Heart right ventricle (tissue), 16 donors: ENCODE measurements around the gene COLEC12. TPM values are rescaled to one million over a fixed set of nuclear protein-coding genes. Genes with fewer than 3 reads are reported as not detected.

Experiments used
- ATAC-seq, 8 donors: fragments of 200-7000 bp; cut with Tn5 transposase; one replicate each; pipeline ENCODE4 v1.9.1; 2020; ENCODE audit warnings: mild to moderate bottlenecking in 8 of 8, moderate library complexity in 8 of 8, moderate number of reproducible peaks in 1 of 8
- DNase-seq, 2 donors: peaks; one replicate each; pipeline ENCODE4 v3.0.0-alpha.2; 2020
- H3K27ac ChIP-seq, 10 donors: fragments of 200-600 bp; sonication (generic) in 2 of 10; one replicate each; pipeline versions ENCODE4 v1.5.0 to v1.8.0; 2020 to 2022; ENCODE audit warnings: mild to moderate bottlenecking in 3 of 10
- H3K27me3 ChIP-seq, 7 donors: fragments of 200-600 bp; one replicate each; pipeline ENCODE4 v1.8.0; 2021 to 2022; ENCODE audit warnings: mild to moderate bottlenecking in 2 of 7
- H3K36me3 ChIP-seq, 9 donors: fragments of 200-600 bp; sonication (generic) in 1 of 9; one replicate each; pipeline versions ENCODE4 v1.5.0 to v1.8.0; 2020 to 2022; ENCODE audit warnings: mild to moderate bottlenecking in 2 of 9
- H3K4me1 ChIP-seq, 9 donors: fragments of 200-600 bp; sonication (generic) in 1 of 9; one replicate each; pipeline versions ENCODE4 v1.5.0 to v1.8.0; 2020 to 2022; ENCODE audit warnings: mild to moderate bottlenecking in 4 of 9
- H3K4me3 ChIP-seq, 10 donors: fragments of 200-600 bp; sonication (generic) in 2 of 10; one replicate each; pipeline versions ENCODE4 v1.5.0 to v1.8.0; 2020 to 2022; ENCODE audit warnings: mild to moderate bottlenecking in 7 of 10, moderate library complexity in 2 of 10
- H3K9me3 ChIP-seq, 11 donors: fragments of 200-600 bp in 10 of 11; sonication (generic) in 2 of 11; one replicate each; pipeline versions ENCODE4 v1.5.0 to v1.8.0; 2013 to 2022; ENCODE audit warnings: mild to moderate bottlenecking in 2 of 11, control low read depth in 1 of 11, moderate library complexity in 1 of 11
- WGBS, 2 donors: extraction: QIAGEN DNeasy Blood & Tissue Kit; methylation state at CpG; one replicate each; pipeline ENCODE4 v1.1.7; 2013; ENCODE audit warnings: inconsistent platforms in 1 of 2; 5-methylcytosine and 5-hydroxymethylcytosine counted together
- intact Hi-C, 10 donors: fragments of 100-400 bp; cut with DNase I; formaldehyde crosslinking; loops; one replicate each; pipeline versions ENCODE4 v1.11.1 to v1.14.2; 2022
- polyA plus RNA-seq, 2 donors: library from polyadenylated mRNA; stranded (reverse); fragments of 200-250 nt; gene quantifications; one replicate each; pipeline ENCODE4 v1.2.3, GENCODE V29; 2013
- total RNA-seq, 10 donors: library from RNA; stranded (reverse); fragmentation: NEBNext Ultra II Directional in 3 of 10; extraction: Animal tissue kit (Norgen Biotek cat#: 25700) in 3 of 10; gene quantifications; one replicate each; pipeline versions ENCODE4 v1.2.1 to v1.2.4, GENCODE V29; 2021 to 2023
- TF ChIP-seq, protein P1 (sequence below), 9 donors: fragments of 200-600 bp; sonication (generic) in 2 of 9; IDR thresholded peaks; one replicate each; pipeline versions ENCODE4 v1.5.0 to v1.8.0; 2021 to 2022; ENCODE audit warnings: antibody characterized with exemption in 9 of 9, mild to moderate bottlenecking in 5 of 9, moderate library complexity in 1 of 9
- donor health status: Arrhythmogenic right ventricular cardiomyopathy.
- donor health status: ischemic (EF 13 %, LVEDD 7.1; RV severe dilation, severe dysfunction).
- donor health status: healthy with polysubstance abuse.
- donor health status: DM: no; HTN: yes; CAD: no.
- donor health status: DM: no; HTN: no; CAD: no.
- donor health status: ischemic (EF 25% LVEDD 6.9; RV normal size, moderate dysfunction).
- donor health status: ischemic (EF 25% LVEDD 5.7; RV mildly dilated, moderate dysfunction).
- donor health status: healthy.
- donor health status: DM: yes; HTN: yes; CAD: no.
- donor health status: Ischemic cardiomyopathy.
- donor health status: ischemic (EF 35%, LVEDD 5.7; RV mildly dilated, moderate dysfunction).
- donor health status: nonischemic (EF 11% LVEDD 7.7; RV severe dilation, severe dysfunction).
- donor health status: DM: yes; HTN: yes; CAD: no.
- donor health status: PGD.
- donor health status: ischemic (EF 29% LVEDD 5.4; RV normal size, mild dysfunction).
- donor health status: nonischemic (EF 23%, LVEDD 6.1; RV moderate dilation, normal function).

COLEC12 gene
- total and polyA plus RNA-seq, 12 donors, result 2.8 to 15.4 (median 6.2) TPM

DNA sequence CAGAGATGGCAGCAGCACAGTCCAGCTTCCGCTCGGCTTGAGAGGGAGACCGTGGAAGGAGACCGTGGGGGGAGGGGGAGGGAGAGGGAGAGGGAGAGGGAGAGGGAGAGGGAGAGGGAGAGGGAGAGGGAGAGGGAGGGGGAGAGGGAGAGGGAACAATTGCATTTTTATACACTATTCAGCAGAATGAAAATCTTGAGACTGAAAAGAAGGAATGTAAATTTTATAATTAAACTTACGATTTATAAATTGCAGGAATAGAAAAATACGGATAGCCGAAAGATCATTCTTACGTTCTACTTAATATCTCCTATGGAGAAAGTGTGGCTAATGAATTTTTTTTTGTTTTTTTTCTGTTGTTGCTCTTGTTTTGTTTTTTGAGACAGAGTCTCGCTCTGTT is 12.5 kb upstream of the COLEC12 start:
- ATAC-seq (no peak), DNase-seq (no peak)
- Histone ChIP-seq H3K27me3 (no peaks in the 10 kb centered on the region), H3K36me3 (no peaks in the 10 kb centered on the region), H3K27ac (no peak overlapping the region), H3K4me1 (no peaks in the 10 kb centered on the region), H3K4me3 (no peak overlapping the region), H3K9me3 (no peaks in the 10 kb centered on the region)
- intact Hi-C loops, result no loop called here
- 95 to 97% methylated on average over 5 to 9 of the region's 9 CpGs for WGBS, 2 donors
- TF ChIP-seq, protein P1, sequence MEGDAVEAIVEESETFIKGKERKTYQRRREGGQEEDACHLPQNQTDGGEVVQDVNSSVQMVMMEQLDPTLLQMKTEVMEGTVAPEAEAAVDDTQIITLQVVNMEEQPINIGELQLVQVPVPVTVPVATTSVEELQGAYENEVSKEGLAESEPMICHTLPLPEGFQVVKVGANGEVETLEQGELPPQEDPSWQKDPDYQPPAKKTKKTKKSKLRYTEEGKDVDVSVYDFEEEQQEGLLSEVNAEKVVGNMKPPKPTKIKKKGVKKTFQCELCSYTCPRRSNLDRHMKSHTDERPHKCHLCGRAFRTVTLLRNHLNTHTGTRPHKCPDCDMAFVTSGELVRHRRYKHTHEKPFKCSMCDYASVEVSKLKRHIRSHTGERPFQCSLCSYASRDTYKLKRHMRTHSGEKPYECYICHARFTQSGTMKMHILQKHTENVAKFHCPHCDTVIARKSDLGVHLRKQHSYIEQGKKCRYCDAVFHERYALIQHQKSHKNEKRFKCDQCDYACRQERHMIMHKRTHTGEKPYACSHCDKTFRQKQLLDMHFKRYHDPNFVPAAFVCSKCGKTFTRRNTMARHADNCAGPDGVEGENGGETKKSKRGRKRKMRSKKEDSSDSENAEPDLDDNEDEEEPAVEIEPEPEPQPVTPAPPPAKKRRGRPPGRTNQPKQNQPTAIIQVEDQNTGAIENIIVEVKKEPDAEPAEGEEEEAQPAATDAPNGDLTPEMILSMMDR (IDR thresholded peaks at IDR 0.05), result no peak

DNA sequence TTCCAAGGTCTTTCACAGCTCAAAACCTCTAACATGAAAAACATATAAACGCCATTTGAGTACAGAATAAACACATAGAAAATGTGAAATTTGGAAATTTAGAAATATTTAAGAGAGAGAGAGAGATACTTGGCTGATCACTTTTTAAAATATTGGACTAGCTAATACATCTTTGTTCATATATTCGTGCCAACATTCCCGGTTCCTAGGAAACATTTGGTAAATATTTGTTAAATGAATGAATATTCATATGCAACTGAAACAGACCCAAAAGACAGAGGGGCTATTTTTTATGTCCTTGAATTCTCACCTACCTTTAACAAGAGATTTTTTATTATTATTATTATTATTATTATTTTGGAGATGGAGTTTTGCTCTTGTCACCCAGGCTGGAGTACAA is 8.3 kb upstream of the COLEC12 start:
- 78 to 84% methylated on average over 3 of the region's 3 CpGs for WGBS, 2 donors
- Histone ChIP-seq H3K4me1 (no peaks in the 10 kb centered on the region), H3K9me3 (no peaks in the 10 kb centered on the region), H3K36me3 (no peaks in the 10 kb centered on the region), H3K27me3 (peaks cover 0 to 4% (median 0%) of the 10 kb centered on the region in 7 donors), H3K4me3 (no peak overlapping the region), H3K27ac (no peak overlapping the region)
- DNase-seq (no peak), ATAC-seq (no peak)
- intact Hi-C loops, result no loop called here
- TF ChIP-seq, protein P1 (IDR thresholded peaks at IDR 0.05), result no peak

DNA sequence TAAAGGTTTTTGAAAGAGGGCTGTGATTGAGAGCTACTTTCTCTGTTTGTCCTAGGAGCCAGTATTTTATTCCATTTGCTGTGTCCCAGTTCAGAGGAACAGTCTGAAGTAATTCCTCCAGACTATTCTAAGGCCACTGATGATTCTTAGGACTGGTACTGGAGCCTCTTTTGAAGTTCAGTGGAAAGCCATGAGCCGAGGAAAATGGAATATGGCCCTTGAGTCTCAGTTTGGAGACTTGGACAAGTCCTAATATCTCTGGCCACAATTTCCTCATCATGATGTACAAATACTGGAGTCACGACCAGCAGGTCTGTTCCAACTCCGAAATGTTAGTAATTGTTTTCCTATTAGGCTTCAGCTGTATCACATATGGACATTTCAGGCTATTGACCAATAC is 7.1 kb upstream of the COLEC12 start:
- WGBS, 2 donors, result 91 to 93% methylated on average over 3 of the region's 3 CpGs
- Histone ChIP-seq H3K9me3 (no peaks in the 10 kb centered on the region), H3K27ac (no peak overlapping the region), H3K4me1 (no peaks in the 10 kb centered on the region), H3K36me3 (no peaks in the 10 kb centered on the region), H3K4me3 (no peak overlapping the region), H3K27me3 (peaks cover 0 to 6% (median 0%) of the 10 kb centered on the region in 7 donors)
- intact Hi-C loops, result no loop called here
- TF ChIP-seq, protein P1 (IDR thresholded peaks at IDR 0.05), result no peak
- no peak for DNase-seq
- ATAC-seq, result no peak

DNA sequence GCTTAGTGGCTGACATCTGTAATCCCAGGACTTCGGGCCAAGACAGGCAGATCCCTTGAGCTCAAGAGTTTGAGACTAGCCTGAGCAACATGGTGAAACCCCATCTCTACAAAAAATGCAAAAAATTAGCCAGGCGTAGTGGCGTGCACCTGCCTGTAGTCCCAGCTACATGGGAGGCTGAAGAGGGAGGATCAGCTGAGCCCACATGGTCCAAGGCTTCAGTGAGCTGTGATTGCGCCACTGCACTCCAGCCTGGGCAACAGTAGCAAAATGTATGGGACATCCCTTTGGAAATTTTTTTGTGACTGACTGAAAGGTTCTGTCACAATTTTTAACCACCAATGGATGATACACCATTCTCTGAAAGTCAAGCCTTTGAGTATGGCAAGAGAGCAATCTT is 6.3 kb upstream of the COLEC12 start:
- Histone ChIP-seq H3K4me3 (no peak overlapping the region), H3K36me3 (no peaks in the 10 kb centered on the region), H3K27me3 (peaks cover 0 to 15% (median 2%) of the 10 kb centered on the region in 7 donors), H3K4me1 (no peaks in the 10 kb centered on the region), H3K9me3 (no peaks in the 10 kb centered on the region), H3K27ac (no peak overlapping the region)
- intact Hi-C loops, result no loop called here
- DNase-seq (no peak), ATAC-seq (no peak)
- TF ChIP-seq, protein P1 (IDR thresholded peaks at IDR 0.05), result no peak
- 92 to 95% methylated on average over 4 of the region's 4 CpGs for WGBS, 2 donors
